ENCODE data around the gene SLC16A6.
"Not testable (repeated sequence)": the region's sequence is repeated elsewhere in the genome, so short reads cannot be mapped to it uniquely, and the experiment has no call there.

GRCh38 chr17:68232741-68233140 is 58.2 kb downstream of the SLC16A6 start:
- not testable (repeated sequence) for TF ChIP-seq POLR2A (IDR thresholded peaks at IDR 0.05; ENCODE audit: low read depth, low read length); MXI1 (IDR thresholded peaks at IDR 0.05; ENCODE audit: borderline replicate concordance, low read depth, low read length); FOS (IDR thresholded peaks at IDR 0.05; ENCODE audit: low read depth, low read length); MAZ (IDR thresholded peaks at IDR 0.05; ENCODE audit: borderline replicate concordance, low read depth, low read length); MAFK (IDR thresholded peaks at IDR 0.05; ENCODE audit: low read depth, low read length); RAD21 (IDR thresholded peaks at IDR 0.05; ENCODE audit: low read length); RFX5 (IDR thresholded peaks at IDR 0.05; ENCODE audit: low read depth, low read length); NFE2L2 (IDR thresholded peaks at IDR 0.05; ENCODE audit: low read depth, low read length); SMC3 (IDR thresholded peaks at IDR 0.05; ENCODE audit: low read depth, low read length); RCOR1 (IDR thresholded peaks at IDR 0.05; ENCODE audit: insufficient replicate concordance, low read length)
- TF ChIP-seq, protein P1, sequence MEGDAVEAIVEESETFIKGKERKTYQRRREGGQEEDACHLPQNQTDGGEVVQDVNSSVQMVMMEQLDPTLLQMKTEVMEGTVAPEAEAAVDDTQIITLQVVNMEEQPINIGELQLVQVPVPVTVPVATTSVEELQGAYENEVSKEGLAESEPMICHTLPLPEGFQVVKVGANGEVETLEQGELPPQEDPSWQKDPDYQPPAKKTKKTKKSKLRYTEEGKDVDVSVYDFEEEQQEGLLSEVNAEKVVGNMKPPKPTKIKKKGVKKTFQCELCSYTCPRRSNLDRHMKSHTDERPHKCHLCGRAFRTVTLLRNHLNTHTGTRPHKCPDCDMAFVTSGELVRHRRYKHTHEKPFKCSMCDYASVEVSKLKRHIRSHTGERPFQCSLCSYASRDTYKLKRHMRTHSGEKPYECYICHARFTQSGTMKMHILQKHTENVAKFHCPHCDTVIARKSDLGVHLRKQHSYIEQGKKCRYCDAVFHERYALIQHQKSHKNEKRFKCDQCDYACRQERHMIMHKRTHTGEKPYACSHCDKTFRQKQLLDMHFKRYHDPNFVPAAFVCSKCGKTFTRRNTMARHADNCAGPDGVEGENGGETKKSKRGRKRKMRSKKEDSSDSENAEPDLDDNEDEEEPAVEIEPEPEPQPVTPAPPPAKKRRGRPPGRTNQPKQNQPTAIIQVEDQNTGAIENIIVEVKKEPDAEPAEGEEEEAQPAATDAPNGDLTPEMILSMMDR (conservative IDR thresholded peaks at IDR 0.05; ENCODE audit: low read depth, low read length) = not testable (repeated sequence)
- peak; percentile 69; the same call in 1 of the 2 replicates for TF ChIP-seq CEBPB (IDR thresholded peaks at IDR 0.05; ENCODE audit: low read depth, low read length)
- TF ChIP-seq, protein P2, sequence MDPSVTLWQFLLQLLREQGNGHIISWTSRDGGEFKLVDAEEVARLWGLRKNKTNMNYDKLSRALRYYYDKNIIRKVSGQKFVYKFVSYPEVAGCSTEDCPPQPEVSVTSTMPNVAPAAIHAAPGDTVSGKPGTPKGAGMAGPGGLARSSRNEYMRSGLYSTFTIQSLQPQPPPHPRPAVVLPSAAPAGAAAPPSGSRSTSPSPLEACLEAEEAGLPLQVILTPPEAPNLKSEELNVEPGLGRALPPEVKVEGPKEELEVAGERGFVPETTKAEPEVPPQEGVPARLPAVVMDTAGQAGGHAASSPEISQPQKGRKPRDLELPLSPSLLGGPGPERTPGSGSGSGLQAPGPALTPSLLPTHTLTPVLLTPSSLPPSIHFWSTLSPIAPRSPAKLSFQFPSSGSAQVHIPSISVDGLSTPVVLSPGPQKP (IDR thresholded peaks at IDR 0.05; ENCODE audit: borderline replicate concordance, low read depth, low read length) = not testable (repeated sequence)
